Thoracic aorta (tissue), 2 donors: Measurements from ENCODE around the gene FRS2. TPM values are rescaled to one million over a fixed set of nuclear protein-coding genes. Genes with fewer than 3 reads are reported as not detected.

Source experiments
- ATAC-seq: fragments of 150-250 bp; one replicate; pipeline ENCODE4 v1.8.0; 2017; ENCODE audit warnings: low read depth; ENCODE audit not compliant: insufficient number of reproducible peaks, low FRiP score
- DNase-seq: peaks from one replicate; pipeline ENCODE4 v3.0.0-alpha.2; 2020; ENCODE audit warnings: low spot score
- H3K27ac ChIP-seq, 2 donors: fragments of 200-600 bp; sonication (generic); 1 replicate in 1 of 2; 2 replicates in 1 of 2; pipeline ENCODE4 v1.5.1; 2016; ENCODE audit warnings: mild to moderate bottlenecking in 2 of 2, moderate library complexity in 2 of 2
- H3K27me3 ChIP-seq: fragments of 200-600 bp; sonication (generic); replicated peaks from 2 replicates; pipeline ENCODE4 v1.6.0; 2016; ENCODE audit warnings: mild to moderate bottlenecking; ENCODE audit not compliant: insufficient read depth
- H3K36me3 ChIP-seq: fragments of 200-600 bp; sonication (generic); one replicate; pipeline ENCODE4 v1.5.1; 2016
- H3K4me1 ChIP-seq, 2 donors: fragments of 200-600 bp; sonication (generic); 1 replicate in 1 of 2; 2 replicates in 1 of 2; pipeline versions ENCODE4 v1.5.1 to v1.6.0; 2016; ENCODE audit warnings: low read depth in 2 of 2, mild to moderate bottlenecking in 1 of 2; ENCODE audit not compliant: control insufficient read depth in 1 of 2
- H3K4me3 ChIP-seq: fragments of 200-600 bp; sonication (generic); 2 replicates; pipeline ENCODE4 v1.5.1; 2016; ENCODE audit warnings: mild to moderate bottlenecking
- H3K9me3 ChIP-seq: fragments of 200-600 bp; sonication (generic); 2 replicates; pipeline ENCODE4 v1.5.1; 2016
- CTCF ChIP-seq: fragments of 200-600 bp; sonication (generic); IDR thresholded peaks from one replicate; pipeline ENCODE4 v1.5.1; 2019; ENCODE audit warnings: antibody characterized with exemption
- total RNA-seq, 2 donors: library from RNA; depleted of rRNA; stranded (reverse); fragments of >200 nt; gene quantifications; one replicate each; pipeline versions ENCODE4 v1.1.0 to v1.2.3, GENCODE V29; 2016

FRS2 gene
- total RNA-seq, 2 donors from 2014 or later, result 29.8 to 72.3 TPM

- Histone ChIP-seq H3K27me3 (no peaks in the 10 kb centered on the region), H3K36me3 (no peaks in the 10 kb centered on the region), H3K27ac (no peak overlapping the region), H3K4me1 (peaks cover 63 to 87% of the 10 kb centered on the region in 2 donors), H3K9me3 (no peaks in the 10 kb centered on the region), H3K4me3 (no peak overlapping the region)
- TF ChIP-seq CTCF, result no peak
- DNase-seq, result no peak
- no peak for ATAC-seq
These were observed 39.1 kb downstream of the FRS2 start for GRCh38 chr12:69509308-69509736.

- Histone ChIP-seq H3K36me3 (no peaks in the 10 kb centered on the region), H3K4me1 (peaks cover 59 to 85% of the 10 kb centered on the region in 2 donors), H3K4me3 (no peak overlapping the region), H3K27me3 (no peaks in the 10 kb centered on the region), H3K27ac (no peak overlapping the region), H3K9me3 (no peaks in the 10 kb centered on the region)
- DNase-seq (no peak), ATAC-seq (no peak)
- TF ChIP-seq CTCF, result no peak
These were observed 40.0 kb downstream of the FRS2 start for GRCh38 chr12:69509904-69510827.

- no peak for TF ChIP-seq CTCF
- H3K9me3 ChIP-seq, result no peaks in the 10 kb centered on the region
- ATAC-seq (no peak), DNase-seq (no peak)
- no peak overlapping the region for H3K4me3 ChIP-seq
- no peaks in the 10 kb centered on the region for H3K36me3 ChIP-seq
- H3K27ac ChIP-seq, result no peak overlapping the region
- peaks cover 54 to 85% of the 10 kb centered on the region in 2 donors for H3K4me1 ChIP-seq
- no peaks in the 10 kb centered on the region for H3K27me3 ChIP-seq
These were observed 40.8 kb downstream of the FRS2 start for GRCh38 chr12:69511016-69511415.

- Histone ChIP-seq H3K4me3 (no peak overlapping the region), H3K9me3 (no peaks in the 10 kb centered on the region), H3K36me3 (no peaks in the 10 kb centered on the region), H3K27me3 (no peaks in the 10 kb centered on the region), H3K4me1 (peaks cover 47 to 78% of the 10 kb centered on the region in 2 donors), H3K27ac (no peak overlapping the region)
- DNase-seq (no peak), ATAC-seq (no peak)
- no peak for TF ChIP-seq CTCF
These were observed 41.5 kb downstream of the FRS2 start for GRCh38 chr12:69511469-69512267.

- no peaks in the 10 kb centered on the region for H3K9me3 ChIP-seq
- ATAC-seq (no peak), DNase-seq (no peak)
- no peak overlapping the region for H3K27ac ChIP-seq
- peaks cover 42 to 70% of the 10 kb centered on the region in 2 donors for H3K4me1 ChIP-seq
- H3K4me3 ChIP-seq, result no peak overlapping the region
- TF ChIP-seq CTCF, result no peak
- H3K36me3 ChIP-seq, result no peaks in the 10 kb centered on the region
- H3K27me3 ChIP-seq, result no peaks in the 10 kb centered on the region
These were observed 42.6 kb downstream of the FRS2 start for GRCh38 chr12:69512820-69513219.
